ENCODE data around the gene SLC13A4. TPM values are rescaled to one million over a fixed set of nuclear protein-coding genes. Genes with fewer than 3 reads are reported as not detected.
A peak's percentile ranks its signal among the peaks of the same experiment; 100 is the strongest.

Gene SLC13A4
- total and polyA plus RNA-seq, 2 of the 4 experiments (the other 2 are of a cell fraction), result 0.10 TPM; not detected in 1

- peaks cover 8 to 45% of the 10 kb centered on the region in 2 experiments; a peak in 3 of 4 replicates for H3K79me1 ChIP-seq (ENCODE audit: low read depth in 1 of 2, low read length in 2 of 2)
- H2BK15ac ChIP-seq (ENCODE audit: low read depth, low read length), result no peak overlapping the region
- no peak overlapping the region for H3K4me2 ChIP-seq (ENCODE audit: low read depth, low read length)
- no peak overlapping the region; the same call in 1 of the 2 replicates for H3K23ac ChIP-seq (ENCODE audit: low read depth, low read length)
- H4K20me1 ChIP-seq (ENCODE audit: insufficient read depth, low read length), result peaks cover 17% of the 10 kb centered on the region; the same call in 1 of the 2 replicates
- no TSS peak for BruUV-seq (replicated peaks)
- H3K9me3 ChIP-seq (ENCODE audit: control insufficient read depth, insufficient read depth, low read length), result no peaks in the 10 kb centered on the region
- no peak overlapping the region for H3K4me3 ChIP-seq (ENCODE audit: insufficient read depth, low read depth, low read length)
- peaks cover 9% of the 10 kb centered on the region for H3K9me1 ChIP-seq (ENCODE audit: insufficient read depth, low read length)
- in situ Hi-C loops (cut with MboI; ENCODE audit: low sequenced_read_pairs), result loop anchor here (5.0 kb wide), 1 partner anchor 342 kb away; no protein-coding TSS in a partner anchor
- no peak overlapping the region for H3K9ac ChIP-seq (ENCODE audit: low read depth, low read length)
- no peak overlapping the region; the same call in 1 of the 2 replicates for H4K91ac ChIP-seq (ENCODE audit: insufficient read depth, low read depth, low read length)
- peak overlapping the region in 1 of 2 experiments; percentile 46; a peak in 1 of 4 replicates for H4K8ac ChIP-seq (ENCODE audit: low read depth in 2 of 2, low read length in 2 of 2)
- no peak overlapping the region for H2AFZ ChIP-seq (replicated peaks; ENCODE audit: low read length, poor library complexity)
- no peak overlapping the region for H3K18ac ChIP-seq (ENCODE audit: low read depth, low read length)
- H3K36me3 ChIP-seq (ENCODE audit: control insufficient read depth, insufficient read depth, low read length), result no peaks in the 10 kb centered on the region
- H2AK9ac ChIP-seq (replicated peaks; ENCODE audit: low read depth, low read length, poor library complexity), result no peak overlapping the region
- 70% methylated on average over 2 of the region's 3 CpGs; no CpG with 5 or more reads in 1 of the 2 experiments for WGBS, 2 experiments (ENCODE audit: extremely low coverage in 2 of 2, insufficient read length in 1 of 2)
- H2BK120ac ChIP-seq (ENCODE audit: low read depth, low read length), result no peak overlapping the region
- dilution Hi-C loops (cut with HindIII; ENCODE audit: low sequenced_read_pairs, unreplicated experiment), result no loop called here
- H2AK5ac ChIP-seq (ENCODE audit: low read depth, low read length), result peak overlapping the region; percentile 56; the same call in 1 of the 2 replicates
- no peaks in the 10 kb centered on the region for H3K27me3 ChIP-seq (ENCODE audit: control insufficient read depth, insufficient read depth, low read length)
- ChIA-PET POLR2A (ENCODE audit: unreplicated experiment) (no interaction called here), CTCF (interaction anchor here (0.6 to 3.1 kb wide), 2 partner anchors 8 to 135 kb away, joined by 4 to 24 read pairs; no protein-coding TSS in a partner anchor)
- H3K27ac ChIP-seq (ENCODE audit: insufficient read depth, low read length), result no peak overlapping the region
- H3K4ac ChIP-seq (ENCODE audit: low read depth, low read length), result no peak overlapping the region; the same call in 1 of the 2 replicates
- ATAC-seq (ENCODE audit: low read depth) (no peak), DNase-seq (no peak)
- H3K14ac ChIP-seq (replicated peaks; ENCODE audit: low read depth, low read length), result no peak overlapping the region; the same call in 1 of the 2 replicates
- no peak overlapping the region for H3K56ac ChIP-seq (ENCODE audit: extremely low read depth, insufficient read depth, low read length)
- H2BK5ac ChIP-seq (ENCODE audit: low read depth, low read length, poor library complexity, severe bottlenecking), result peak overlapping the region; percentile 42
- H3K4me1 ChIP-seq (ENCODE audit: control insufficient read depth, insufficient read depth, low read length), result peaks cover 11% of the 10 kb centered on the region
- TF ChIP-seq POLR2A (IDR thresholded peaks at IDR 0.05; ENCODE audit: low read depth, low read length) (no peak), USF2 (IDR thresholded peaks at IDR 0.05; ENCODE audit: low read depth, low read length) (no peak), SMC3 (IDR thresholded peaks at IDR 0.05; ENCODE audit: low read depth, low read length) (no peak), RCOR1 (IDR thresholded peaks at IDR 0.05; ENCODE audit: insufficient replicate concordance, low read length) (no peak), CHD1 (IDR thresholded peaks at IDR 0.05; ENCODE audit: low read depth, low read length) (no peak), RAD21 (IDR thresholded peaks at IDR 0.05; ENCODE audit: low read length) (no peak), CTCF (conservative IDR thresholded peaks at IDR 0.05; ENCODE audit: low read depth, low read length) (no peak), FOS (IDR thresholded peaks at IDR 0.05; ENCODE audit: low read depth, low read length) (no peak), NFE2L2 (IDR thresholded peaks at IDR 0.05; ENCODE audit: low read depth, low read length) (no peak), RFX5 (IDR thresholded peaks at IDR 0.05; ENCODE audit: low read depth, low read length) (no peak), CEBPB (IDR thresholded peaks at IDR 0.05; ENCODE audit: low read depth, low read length) (no peak), MAZ (IDR thresholded peaks at IDR 0.05; ENCODE audit: borderline replicate concordance, low read depth, low read length) (no peak), MXI1 (IDR thresholded peaks at IDR 0.05; ENCODE audit: borderline replicate concordance, low read depth, low read length) (no peak), MAFK (IDR thresholded peaks at IDR 0.05; ENCODE audit: low read depth, low read length) (no peak), BHLHE40 (IDR thresholded peaks at IDR 0.05; ENCODE audit: low read depth, low read length) (no peak), ELK1 (IDR thresholded peaks at IDR 0.05; ENCODE audit: borderline replicate concordance, low read depth, low read length) (no peak)
- H4K5ac ChIP-seq (ENCODE audit: low read depth, low read length), result no peak overlapping the region
- intact Hi-C loops (cut with micrococcal nuclease), result loop anchor here (10.0 kb wide), 1 partner anchor 1210 kb away; no protein-coding TSS in a partner anchor
- no peak overlapping the region for H2BK20ac ChIP-seq (ENCODE audit: low read depth, low read length)
These were observed 62.9 kb downstream of the SLC13A4 start for GRCh38 chr7:135665042-135665441.

Data from IMR-90 (cell line).